Measurements from ENCODE around the gene RAB10. TPM values are rescaled to one million over a fixed set of nuclear protein-coding genes. Genes with fewer than 3 reads are reported as not detected.

The RAB10 gene
- total RNA-seq, 1 donor from 2014 or later = 91.9 TPM

- DNase-seq (peak; percentile 64), ATAC-seq (ENCODE audit: poor library complexity) (peak; percentile 55)
- intact Hi-C loops (cut with DNase I) = no loop called here
Observed at GRCh38 chr2:26043862-26044696, 10.2 kb downstream of the RAB10 start.

- no peak for DNase-seq
- intact Hi-C loops (cut with DNase I) = no loop called here
- no peak for ATAC-seq (ENCODE audit: poor library complexity)
Observed at GRCh38 chr2:26048791-26049190, 14.9 kb downstream of the RAB10 start.

GRCh38 chr2:26049641-26050040, 15.8 kb downstream of the RAB10 start:
- DNase-seq = no peak
- no peak for ATAC-seq (ENCODE audit: poor library complexity)
- intact Hi-C loops (cut with DNase I) = no loop called here

- ATAC-seq (ENCODE audit: poor library complexity) (no peak), DNase-seq (no peak)
- intact Hi-C loops (cut with DNase I) = no loop called here
Observed at GRCh38 chr2:26052740-26053139, 18.9 kb downstream of the RAB10 start.

- DNase-seq = no peak
- no peak for ATAC-seq (ENCODE audit: poor library complexity)
- intact Hi-C loops (cut with DNase I) = no loop called here
Observed at GRCh38 chr2:26054598-26055348, 20.9 kb downstream of the RAB10 start.

GRCh38 chr2:26058390-26058789, 24.5 kb downstream of the RAB10 start:
- intact Hi-C loops (cut with DNase I) = no loop called here
- DNase-seq (no peak), ATAC-seq (ENCODE audit: poor library complexity) (no peak)

- intact Hi-C loops (cut with DNase I) = no loop called here
- DNase-seq (no peak), ATAC-seq (ENCODE audit: poor library complexity) (no peak)
Observed at GRCh38 chr2:26059542-26059941, 25.7 kb downstream of the RAB10 start.

GRCh38 chr2:26061539-26061938, 27.7 kb downstream of the RAB10 start:
- no peak for ATAC-seq (ENCODE audit: poor library complexity)
- DNase-seq = no peak
- intact Hi-C loops (cut with DNase I) = no loop called here

GRCh38 chr2:26064846-26065245, 31.0 kb downstream of the RAB10 start:
- ATAC-seq (ENCODE audit: poor library complexity) = no peak
- intact Hi-C loops (cut with DNase I) = no loop called here
- no peak for DNase-seq

- intact Hi-C loops (cut with DNase I) = no loop called here
- DNase-seq (no peak), ATAC-seq (ENCODE audit: poor library complexity) (no peak)
Observed at GRCh38 chr2:26067186-26067974, 33.5 kb downstream of the RAB10 start.

- intact Hi-C loops (cut with DNase I) = no loop called here
Observed at GRCh38 chr2:26067980-26068507, 34.2 kb downstream of the RAB10 start.

GRCh38 chr2:26068602-26069298, 34.9 kb downstream of the RAB10 start:
- no peak for DNase-seq
- intact Hi-C loops (cut with DNase I) = no loop called here
- ATAC-seq (ENCODE audit: poor library complexity) = no peak

More at GRCh38 chr2:26067980-26068507, 34.2 kb downstream of the RAB10 start:
- ATAC-seq (ENCODE audit: poor library complexity) (no peak), DNase-seq (no peak)

- DNase-seq (no peak), ATAC-seq (ENCODE audit: poor library complexity) (no peak)
- intact Hi-C loops (cut with DNase I) = no loop called here
Observed at GRCh38 chr2:26070730-26071129, 36.8 kb downstream of the RAB10 start.

GRCh38 chr2:26072925-26073768, 39.3 kb downstream of the RAB10 start:
- ATAC-seq (ENCODE audit: poor library complexity) (peak; percentile 38), DNase-seq (no peak)
- intact Hi-C loops (cut with DNase I) = no loop called here

GRCh38 chr2:26073830-26074229, 39.9 kb downstream of the RAB10 start:
- intact Hi-C loops (cut with DNase I) = no loop called here

GRCh38 chr2:26074676-26075075, 40.8 kb downstream of the RAB10 start:
- DNase-seq (no peak), ATAC-seq (ENCODE audit: poor library complexity) (no peak)
- intact Hi-C loops (cut with DNase I) = no loop called here

More at GRCh38 chr2:26073830-26074229, 39.9 kb downstream of the RAB10 start:
- ATAC-seq (ENCODE audit: poor library complexity) (no peak), DNase-seq (no peak)

- intact Hi-C loops (cut with DNase I) = no loop called here
- ATAC-seq (ENCODE audit: poor library complexity) (no peak), DNase-seq (no peak)
Observed at GRCh38 chr2:26075173-26075572, 41.3 kb downstream of the RAB10 start.

Measured in Right ventricle myocardium superior (tissue), 1 donor.